HEK293 (cell line): Measurements from ENCODE around the gene VARS1.
A peak's percentile ranks its signal among the peaks of the same experiment; 100 is the strongest.

Experiments used
- FEZF1 ChIP-seq: fragments of 450-650 bp; formaldehyde crosslinking; IDR thresholded peaks from 2 replicates; pipeline ENCODE4 v1.5.1; 2016; ENCODE audit warnings: missing biosample characterization, missing genetic modification characterization
- HIC1 ChIP-seq: fragments of 450-650 bp; formaldehyde crosslinking; IDR thresholded peaks from 2 replicates; pipeline ENCODE4 v1.5.1; 2016; ENCODE audit warnings: missing biosample characterization, missing genetic modification characterization
- HOXC10 ChIP-seq: sonication (generic); formaldehyde crosslinking; IDR thresholded peaks from 2 replicates; pipeline ENCODE4 v1.8.1; 2023; ENCODE audit warnings: mild to moderate bottlenecking, missing genetic modification reagents
- ZBTB48 ChIP-seq: fragments of 450-650 bp; formaldehyde crosslinking; IDR thresholded peaks from 2 replicates; pipeline ENCODE4 v1.5.1; 2016; ENCODE audit warnings: missing biosample characterization, missing genetic modification characterization
- ZBTB7A ChIP-seq: fragments of 450-650 bp; formaldehyde crosslinking; IDR thresholded peaks from 2 replicates; pipeline ENCODE4 v1.5.1; 2016; ENCODE audit warnings: low read depth, missing biosample characterization, missing genetic modification characterization
- ZBTB8A ChIP-seq: fragments of 450-650 bp; formaldehyde crosslinking; IDR thresholded peaks from 2 replicates; pipeline ENCODE4 v1.5.1; 2016; ENCODE audit warnings: missing biosample characterization, missing genetic modification characterization
- ZFP41 ChIP-seq: fragments of 450-650 bp; formaldehyde crosslinking; IDR thresholded peaks from 2 replicates; pipeline ENCODE4 v1.5.1; 2016; ENCODE audit warnings: missing biosample characterization, missing genetic modification characterization, borderline replicate concordance
- ZNF174 ChIP-seq: fragments of 450-650 bp; formaldehyde crosslinking; IDR thresholded peaks from 2 replicates; pipeline ENCODE4 v1.5.0; 2017; ENCODE audit warnings: missing biosample characterization, mild to moderate bottlenecking, missing genetic modification characterization
- ZNF23 ChIP-seq: fragments of 450-650 bp; formaldehyde crosslinking; IDR thresholded peaks from 2 replicates; pipeline ENCODE4 v1.5.1; 2016; ENCODE audit warnings: missing biosample characterization, missing genetic modification characterization, borderline replicate concordance
- ZNF362 ChIP-seq: fragments of 450-650 bp; formaldehyde crosslinking; IDR thresholded peaks from 2 replicates; pipeline ENCODE4 v1.5.1; 2016; ENCODE audit warnings: missing biosample characterization, missing genetic modification characterization
- ZNF473 ChIP-seq: fragments of 450-650 bp; formaldehyde crosslinking; IDR thresholded peaks from 2 replicates; pipeline ENCODE4 v1.5.1; 2017; ENCODE audit warnings: missing biosample characterization, missing genetic modification characterization
- ZNF488 ChIP-seq: fragments of 450-650 bp; formaldehyde crosslinking; IDR thresholded peaks from 2 replicates; pipeline ENCODE4 v1.5.1; 2016; ENCODE audit warnings: missing biosample characterization, missing genetic modification characterization
- ZNF624 ChIP-seq: fragments of 450-650 bp; formaldehyde crosslinking; IDR thresholded peaks from 2 replicates; pipeline ENCODE4 v1.5.1; 2017; ENCODE audit warnings: missing biosample characterization, missing genetic modification characterization
- ZNF654 ChIP-seq: fragments of 450-650 bp; formaldehyde crosslinking; IDR thresholded peaks from 2 replicates; pipeline ENCODE4 v1.5.1; 2016; ENCODE audit warnings: low read depth, missing biosample characterization, missing genetic modification characterization
- ZNF704 ChIP-seq: fragments of 450-650 bp; formaldehyde crosslinking; IDR thresholded peaks from 2 replicates; pipeline ENCODE4 v1.5.1; 2016; ENCODE audit warnings: missing biosample characterization, missing genetic modification characterization
- ZNF843 ChIP-seq: fragments of 450-650 bp; formaldehyde crosslinking; IDR thresholded peaks from 2 replicates; pipeline ENCODE4 v1.5.1; 2016; ENCODE audit warnings: missing biosample characterization, missing genetic modification characterization
- ZSCAN5A ChIP-seq: fragments of 450-650 bp; formaldehyde crosslinking; IDR thresholded peaks from 2 replicates; pipeline ENCODE4 v1.5.1; 2016; ENCODE audit warnings: missing biosample characterization, missing genetic modification characterization
- TF ChIP-seq, protein P1 (sequence below): fragments of 450-650 bp; formaldehyde crosslinking; IDR thresholded peaks from 2 replicates; pipeline ENCODE4 v1.5.1; 2017; ENCODE audit warnings: missing biosample characterization, missing genetic modification characterization
- TF ChIP-seq, protein P2 (sequence below): fragments of 450-650 bp; formaldehyde crosslinking; IDR thresholded peaks from 2 replicates; pipeline ENCODE4 v1.5.1; 2016; ENCODE audit warnings: missing biosample characterization, missing genetic modification characterization, low read depth
- TF ChIP-seq, protein P3 (sequence below): fragments of 450-650 bp; formaldehyde crosslinking; IDR thresholded peaks from 2 replicates; pipeline ENCODE4 v1.5.1; 2016; ENCODE audit warnings: missing biosample characterization, missing genetic modification characterization
- TF ChIP-seq, protein P4 (sequence below): fragments of 450-650 bp; formaldehyde crosslinking; optimal IDR thresholded peaks from 2 replicates; pipeline ENCODE3; 2016; ENCODE audit warnings: missing biosample characterization, mild to moderate bottlenecking, missing genetic modification characterization
- TF ChIP-seq, protein P5 (sequence below): fragments of 450-650 bp; formaldehyde crosslinking; IDR thresholded peaks from 2 replicates; pipeline ENCODE4 v1.5.1; 2016; ENCODE audit warnings: missing biosample characterization, missing genetic modification characterization, low read depth

The VARS1 gene

DNA sequence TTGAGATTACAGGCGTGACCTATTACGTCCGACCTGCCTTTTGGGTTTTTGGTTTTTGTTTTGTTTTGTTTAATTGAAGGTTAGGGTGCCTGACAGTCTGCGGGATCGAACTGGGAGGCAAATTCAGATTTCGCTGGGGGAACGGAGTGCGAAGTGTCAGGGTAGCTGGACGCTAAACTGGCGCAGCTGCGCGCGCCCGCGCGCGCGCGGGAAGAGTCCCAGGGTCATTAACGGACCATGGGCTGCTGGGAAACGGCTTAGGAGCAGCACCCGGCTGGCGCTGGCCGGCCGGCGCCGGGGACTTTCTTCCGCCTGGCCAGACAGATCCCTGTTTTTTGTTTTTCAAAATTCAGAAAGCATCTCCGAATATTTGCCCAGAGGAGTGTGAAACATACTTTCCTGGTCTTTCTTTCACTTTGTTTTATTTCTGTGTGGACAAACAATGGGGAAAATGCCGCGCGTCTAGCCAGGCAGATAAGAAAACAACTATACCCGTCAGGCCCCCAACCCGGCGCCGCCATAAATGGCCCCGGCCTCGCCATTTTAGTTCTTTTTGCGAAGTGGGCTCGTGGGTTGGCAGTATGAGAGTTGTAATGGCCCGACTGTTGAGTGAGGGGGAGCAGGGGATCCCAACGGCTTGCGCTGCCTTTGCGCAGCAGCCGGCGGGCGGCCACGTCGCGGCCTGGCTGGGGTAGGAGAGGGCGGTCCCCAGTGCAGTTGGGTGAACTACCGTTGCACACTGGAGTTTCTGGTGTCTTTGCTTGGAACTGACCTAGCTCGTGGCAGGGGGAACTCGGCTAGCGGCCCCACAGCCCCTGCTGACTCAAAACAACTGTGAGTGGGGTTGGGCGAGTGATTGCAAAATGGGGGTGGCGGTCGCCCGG, 39.1 kb upstream of the VARS1 start (continued):
- peak; percentile 57; the same call in 1 of the 2 replicates for TF ChIP-seq HIC1 (tag by site-specific recombination)
- no peak for TF ChIP-seq ZNF174 (tag by site-specific recombination)
- peak; percentile 56 for TF ChIP-seq FEZF1 (tag by site-specific recombination)
- TF ChIP-seq, protein P1, sequence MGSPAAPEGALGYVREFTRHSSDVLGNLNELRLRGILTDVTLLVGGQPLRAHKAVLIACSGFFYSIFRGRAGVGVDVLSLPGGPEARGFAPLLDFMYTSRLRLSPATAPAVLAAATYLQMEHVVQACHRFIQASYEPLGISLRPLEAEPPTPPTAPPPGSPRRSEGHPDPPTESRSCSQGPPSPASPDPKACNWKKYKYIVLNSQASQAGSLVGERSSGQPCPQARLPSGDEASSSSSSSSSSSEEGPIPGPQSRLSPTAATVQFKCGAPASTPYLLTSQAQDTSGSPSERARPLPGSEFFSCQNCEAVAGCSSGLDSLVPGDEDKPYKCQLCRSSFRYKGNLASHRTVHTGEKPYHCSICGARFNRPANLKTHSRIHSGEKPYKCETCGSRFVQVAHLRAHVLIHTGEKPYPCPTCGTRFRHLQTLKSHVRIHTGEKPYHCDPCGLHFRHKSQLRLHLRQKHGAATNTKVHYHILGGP = no peak
- TF ChIP-seq ZBTB48 = peak; percentile 87
- TF ChIP-seq ZNF704 (tag by site-specific recombination) = peak; percentile 97
- peak; percentile 88 for TF ChIP-seq ZSCAN5A (tag by site-specific recombination)
- TF ChIP-seq ZNF362 = no peak
- TF ChIP-seq ZNF654 (tag by site-specific recombination) = peak; percentile 8
- TF ChIP-seq ZFP41 (tag by site-specific recombination) = no peak
- TF ChIP-seq ZNF488 (tag by site-specific recombination) = no peak
- peak; percentile 53; the same call in 1 of the 2 replicates for TF ChIP-seq ZBTB8A (tag by site-specific recombination)
- TF ChIP-seq ZBTB7A (tag by site-specific recombination) = 0 out of 2 replicates have a peak, but pooled peaks have one; percentile 12
- TF ChIP-seq ZNF473 = no peak
- TF ChIP-seq ZNF624 (tag by site-specific recombination) = no peak
- no peak for TF ChIP-seq HOXC10 (CRISPR knock-in tag)
- no peak for TF ChIP-seq ZNF23 (tag by site-specific recombination)
- TF ChIP-seq, protein P2, sequence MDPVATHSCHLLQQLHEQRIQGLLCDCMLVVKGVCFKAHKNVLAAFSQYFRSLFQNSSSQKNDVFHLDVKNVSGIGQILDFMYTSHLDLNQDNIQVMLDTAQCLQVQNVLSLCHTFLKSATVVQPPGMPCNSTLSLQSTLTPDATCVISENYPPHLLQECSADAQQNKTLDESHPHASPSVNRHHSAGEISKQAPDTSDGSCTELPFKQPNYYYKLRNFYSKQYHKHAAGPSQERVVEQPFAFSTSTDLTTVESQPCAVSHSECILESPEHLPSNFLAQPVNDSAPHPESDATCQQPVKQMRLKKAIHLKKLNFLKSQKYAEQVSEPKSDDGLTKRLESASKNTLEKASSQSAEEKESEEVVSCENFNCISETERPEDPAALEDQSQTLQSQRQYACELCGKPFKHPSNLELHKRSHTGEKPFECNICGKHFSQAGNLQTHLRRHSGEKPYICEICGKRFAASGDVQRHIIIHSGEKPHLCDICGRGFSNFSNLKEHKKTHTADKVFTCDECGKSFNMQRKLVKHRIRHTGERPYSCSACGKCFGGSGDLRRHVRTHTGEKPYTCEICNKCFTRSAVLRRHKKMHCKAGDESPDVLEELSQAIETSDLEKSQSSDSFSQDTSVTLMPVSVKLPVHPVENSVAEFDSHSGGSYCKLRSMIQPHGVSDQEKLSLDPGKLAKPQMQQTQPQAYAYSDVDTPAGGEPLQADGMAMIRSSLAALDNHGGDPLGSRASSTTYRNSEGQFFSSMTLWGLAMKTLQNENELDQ (tag by site-specific recombination) = no peak
- TF ChIP-seq, protein P3, sequence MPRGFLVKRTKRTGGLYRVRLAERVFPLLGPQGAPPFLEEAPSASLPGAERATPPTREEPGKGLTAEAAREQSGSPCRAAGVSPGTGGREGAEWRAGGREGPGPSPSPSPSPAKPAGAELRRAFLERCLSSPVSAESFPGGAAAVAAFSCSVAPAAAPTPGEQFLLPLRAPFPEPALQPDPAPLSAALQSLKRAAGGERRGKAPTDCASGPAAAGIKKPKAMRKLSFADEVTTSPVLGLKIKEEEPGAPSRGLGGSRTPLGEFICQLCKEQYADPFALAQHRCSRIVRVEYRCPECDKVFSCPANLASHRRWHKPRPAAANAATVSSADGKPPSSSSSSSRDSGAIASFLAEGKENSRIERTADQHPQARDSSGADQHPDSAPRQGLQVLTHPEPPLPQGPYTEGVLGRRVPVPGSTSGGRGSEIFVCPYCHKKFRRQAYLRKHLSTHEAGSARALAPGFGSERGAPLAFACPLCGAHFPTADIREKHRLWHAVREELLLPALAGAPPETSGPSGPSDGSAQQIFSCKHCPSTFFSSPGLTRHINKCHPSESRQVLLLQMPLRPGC (tag by site-specific recombination) = peak; percentile 83
- TF ChIP-seq, protein P4, sequence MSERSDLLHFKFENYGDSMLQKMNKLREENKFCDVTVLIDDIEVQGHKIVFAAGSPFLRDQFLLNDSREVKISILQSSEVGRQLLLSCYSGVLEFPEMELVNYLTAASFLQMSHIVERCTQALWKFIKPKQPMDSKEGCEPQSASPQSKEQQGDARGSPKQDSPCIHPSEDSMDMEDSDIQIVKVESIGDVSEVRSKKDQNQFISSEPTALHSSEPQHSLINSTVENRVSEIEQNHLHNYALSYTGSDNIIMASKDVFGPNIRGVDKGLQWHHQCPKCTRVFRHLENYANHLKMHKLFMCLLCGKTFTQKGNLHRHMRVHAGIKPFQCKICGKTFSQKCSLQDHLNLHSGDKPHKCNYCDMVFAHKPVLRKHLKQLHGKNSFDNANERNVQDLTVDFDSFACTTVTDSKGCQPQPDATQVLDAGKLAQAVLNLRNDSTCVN (tag by site-specific recombination) = peak; percentile 95
- TF ChIP-seq ZNF843 (tag by site-specific recombination) = peak; percentile 46; the same call in 1 of the 2 replicates
- TF ChIP-seq, protein P5, sequence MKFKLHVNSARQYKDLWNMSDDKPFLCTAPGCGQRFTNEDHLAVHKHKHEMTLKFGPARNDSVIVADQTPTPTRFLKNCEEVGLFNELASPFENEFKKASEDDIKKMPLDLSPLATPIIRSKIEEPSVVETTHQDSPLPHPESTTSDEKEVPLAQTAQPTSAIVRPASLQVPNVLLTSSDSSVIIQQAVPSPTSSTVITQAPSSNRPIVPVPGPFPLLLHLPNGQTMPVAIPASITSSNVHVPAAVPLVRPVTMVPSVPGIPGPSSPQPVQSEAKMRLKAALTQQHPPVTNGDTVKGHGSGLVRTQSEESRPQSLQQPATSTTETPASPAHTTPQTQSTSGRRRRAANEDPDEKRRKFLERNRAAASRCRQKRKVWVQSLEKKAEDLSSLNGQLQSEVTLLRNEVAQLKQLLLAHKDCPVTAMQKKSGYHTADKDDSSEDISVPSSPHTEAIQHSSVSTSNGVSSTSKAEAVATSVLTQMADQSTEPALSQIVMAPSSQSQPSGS (tag by site-specific recombination) = no peak
